GM18858 (cell line): ENCODE results near the gene LMF1.
"Not testable (repeated sequence)": the region's sequence is repeated elsewhere in the genome, so short reads cannot be mapped to it uniquely, and the experiment has no call there.

Experiments
- ATAC-seq: cut with Tn5 transposase; IDR thresholded peaks from one replicate; pipeline ENCODE4 v1.9.1; 2021; ENCODE audit not compliant: unreplicated experiment

Gene LMF1

GRCh38 chr16:852451-853185 is 118.2 kb downstream of the LMF1 start:
- no peak for ATAC-seq

- ATAC-seq: no peak
These were observed 118.9 kb downstream of the LMF1 start for GRCh38 chr16:851871-852270.

- ATAC-seq: no peak
These were observed 119.5 kb downstream of the LMF1 start for GRCh38 chr16:851209-851810.

- ATAC-seq: no peak
These were observed 120.1 kb downstream of the LMF1 start for GRCh38 chr16:850668-851067.

GRCh38 chr16:848510-849253 is 122.1 kb downstream of the LMF1 start:
- no peak for ATAC-seq

- no peak for ATAC-seq
These were observed 122.9 kb downstream of the LMF1 start for GRCh38 chr16:847681-848445.

- ATAC-seq: no peak
These were observed 123.6 kb downstream of the LMF1 start for GRCh38 chr16:847151-847550.

GRCh38 chr16:845351-845745 is 125.4 kb downstream of the LMF1 start:
- no peak for ATAC-seq

- ATAC-seq: no peak
These were observed 126.0 kb downstream of the LMF1 start for GRCh38 chr16:844638-845350.

GRCh38 chr16:843771-844170 is 127.0 kb downstream of the LMF1 start:
- ATAC-seq: no peak

- ATAC-seq: no peak
These were observed 127.8 kb downstream of the LMF1 start for GRCh38 chr16:842711-843560.

- no peak for ATAC-seq
These were observed 128.7 kb downstream of the LMF1 start for GRCh38 chr16:842061-842476.

- no peak for ATAC-seq
These were observed 129.2 kb downstream of the LMF1 start for GRCh38 chr16:841455-842060.

GRCh38 chr16:840561-841454 is 130.0 kb downstream of the LMF1 start:
- ATAC-seq: no peak

- no peak for ATAC-seq
These were observed 131.0 kb downstream of the LMF1 start for GRCh38 chr16:839643-840408.

- no peak for ATAC-seq
These were observed 132.0 kb downstream of the LMF1 start for GRCh38 chr16:838741-839140.

- not testable (repeated sequence) for ATAC-seq
These were observed 134.0 kb downstream of the LMF1 start for GRCh38 chr16:836822-837221.

GRCh38 chr16:836221-836620 is 134.6 kb downstream of the LMF1 start:
- ATAC-seq: no peak
